BLaER1 (cell line): ENCODE measurements around the gene ARHGAP45.
"Not testable (repeated sequence)": the region's sequence is repeated elsewhere in the genome, so short reads cannot be mapped to it uniquely, and the experiment has no call there.

Experiments
- H3K27ac ChIP-seq: shearing (Covaris generic); formaldehyde crosslinking; 2 replicates; pipeline ENCODE4 v1.8.1; 2022
- H3K27me3 ChIP-seq: shearing (Covaris generic); formaldehyde crosslinking; 2 replicates; pipeline ENCODE4 v1.8.1; 2022
- H3K36me3 ChIP-seq: shearing (Covaris generic); formaldehyde crosslinking; 2 replicates; pipeline ENCODE4 v1.8.1; 2022
- H3K4me1 ChIP-seq: shearing (Covaris generic); formaldehyde crosslinking; 2 replicates; pipeline ENCODE4 v1.8.1; 2022
- H3K4me2 ChIP-seq: shearing (Covaris generic); formaldehyde crosslinking; 2 replicates; pipeline ENCODE4 v1.8.1; 2022
- H3K4me3 ChIP-seq: shearing (Covaris generic); formaldehyde crosslinking; 2 replicates; pipeline ENCODE4 v1.8.1; 2022
- H3K9ac ChIP-seq: shearing (Covaris generic); formaldehyde crosslinking; 2 replicates; pipeline ENCODE4 v1.8.1; 2022
- H3K9me3 ChIP-seq: shearing (Covaris generic); formaldehyde crosslinking; 2 replicates; pipeline ENCODE4 v1.8.1; 2022
- H4K20me1 ChIP-seq: shearing (Covaris generic); formaldehyde crosslinking; 2 replicates; pipeline ENCODE4 v1.8.1; 2022
- Cebpa-rat ChIP-seq: shearing (Covaris generic); IDR thresholded peaks from 2 replicates; pipeline ENCODE4 v1.8.1; 2022

ARHGAP45 gene, protein sequence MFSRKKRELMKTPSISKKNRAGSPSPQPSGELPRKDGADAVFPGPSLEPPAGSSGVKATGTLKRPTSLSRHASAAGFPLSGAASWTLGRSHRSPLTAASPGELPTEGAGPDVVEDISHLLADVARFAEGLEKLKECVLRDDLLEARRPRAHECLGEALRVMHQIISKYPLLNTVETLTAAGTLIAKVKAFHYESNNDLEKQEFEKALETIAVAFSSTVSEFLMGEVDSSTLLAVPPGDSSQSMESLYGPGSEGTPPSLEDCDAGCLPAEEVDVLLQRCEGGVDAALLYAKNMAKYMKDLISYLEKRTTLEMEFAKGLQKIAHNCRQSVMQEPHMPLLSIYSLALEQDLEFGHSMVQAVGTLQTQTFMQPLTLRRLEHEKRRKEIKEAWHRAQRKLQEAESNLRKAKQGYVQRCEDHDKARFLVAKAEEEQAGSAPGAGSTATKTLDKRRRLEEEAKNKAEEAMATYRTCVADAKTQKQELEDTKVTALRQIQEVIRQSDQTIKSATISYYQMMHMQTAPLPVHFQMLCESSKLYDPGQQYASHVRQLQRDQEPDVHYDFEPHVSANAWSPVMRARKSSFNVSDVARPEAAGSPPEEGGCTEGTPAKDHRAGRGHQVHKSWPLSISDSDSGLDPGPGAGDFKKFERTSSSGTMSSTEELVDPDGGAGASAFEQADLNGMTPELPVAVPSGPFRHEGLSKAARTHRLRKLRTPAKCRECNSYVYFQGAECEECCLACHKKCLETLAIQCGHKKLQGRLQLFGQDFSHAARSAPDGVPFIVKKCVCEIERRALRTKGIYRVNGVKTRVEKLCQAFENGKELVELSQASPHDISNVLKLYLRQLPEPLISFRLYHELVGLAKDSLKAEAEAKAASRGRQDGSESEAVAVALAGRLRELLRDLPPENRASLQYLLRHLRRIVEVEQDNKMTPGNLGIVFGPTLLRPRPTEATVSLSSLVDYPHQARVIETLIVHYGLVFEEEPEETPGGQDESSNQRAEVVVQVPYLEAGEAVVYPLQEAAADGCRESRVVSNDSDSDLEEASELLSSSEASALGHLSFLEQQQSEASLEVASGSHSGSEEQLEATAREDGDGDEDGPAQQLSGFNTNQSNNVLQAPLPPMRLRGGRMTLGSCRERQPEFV

DNA sequence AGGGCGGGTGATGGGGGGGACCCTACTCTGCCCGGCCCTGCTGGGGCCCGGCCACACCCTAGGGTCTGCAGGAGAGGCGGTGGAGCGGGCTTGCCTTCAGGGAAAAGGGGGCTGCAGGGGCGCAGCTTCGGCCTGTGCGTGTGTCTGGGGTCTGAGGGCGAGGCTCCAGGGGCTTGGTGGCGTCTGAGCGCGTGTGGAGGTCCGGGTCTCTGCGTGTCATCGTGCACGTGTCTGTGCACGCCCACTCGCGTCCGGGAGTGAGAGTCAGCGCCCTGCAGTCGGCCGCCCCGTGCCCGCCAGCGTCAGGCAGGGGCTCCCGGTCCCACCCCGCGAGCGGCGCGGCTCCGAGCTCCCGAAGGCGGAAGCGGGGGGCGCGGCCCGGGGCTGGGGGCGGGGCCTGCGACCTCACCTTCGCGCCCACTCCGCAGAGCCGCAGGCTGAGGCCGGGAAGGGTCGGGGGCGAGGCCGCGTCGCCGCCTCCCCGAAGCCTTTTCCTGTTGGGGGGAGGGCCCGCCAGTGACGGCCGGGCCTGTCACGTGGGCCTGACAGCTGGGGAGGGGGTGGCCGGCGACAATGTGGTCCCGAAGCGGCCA lies at the start of gene ARHGAP45:
Gene ARHGAP45 (plus strand): TSS at position 420 of the 593 bp plus-strand sequence. CDS start 239 bp downstream, outside the sequence.
- Histone ChIP-seq H3K4me3 (peak within 1 kb of the TSS; percentile 90), H3K9ac (peak within 1 kb of the TSS; percentile 87), H3K4me1 (peaks cover 71% of the 10 kb centered on the region), H3K4me2 (peak within 1 kb of the TSS; percentile 94), H3K27ac (peak within 1 kb of the TSS; percentile 90), H3K27me3 (no peaks in the 10 kb centered on the region), H4K20me1 (peaks cover 27% of the 10 kb centered on the region), H3K36me3 (peaks cover 26% of the 10 kb centered on the region), H3K9me3 (no peaks in the 10 kb centered on the region)
- no peak for TF ChIP-seq Cebpa-rat

DNA sequence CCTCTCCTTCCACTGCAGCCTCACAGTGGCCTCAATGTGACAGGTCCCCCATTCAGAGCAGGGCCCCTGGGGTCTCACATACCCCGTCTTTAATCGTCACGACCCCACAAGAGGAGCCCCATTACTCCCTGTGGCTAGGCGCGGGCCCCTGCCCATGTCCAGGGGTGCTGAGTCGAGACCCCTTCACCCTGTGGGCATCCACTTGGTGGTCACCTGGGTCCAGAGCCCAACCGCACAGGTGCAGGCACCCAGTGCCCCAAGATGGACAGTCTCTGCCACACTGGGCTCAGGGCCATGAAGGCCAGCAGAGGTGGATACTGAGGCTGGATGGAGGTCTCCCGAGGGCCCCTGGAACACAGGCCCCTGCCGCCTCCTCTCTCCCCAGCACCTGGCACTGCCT lies 49.1 kb upstream of the ARHGAP45 start:
- Histone ChIP-seq H3K9me3 (no peaks in the 10 kb centered on the region), H3K27ac (peak overlapping the region; percentile 51), H3K27me3 (no peaks in the 10 kb centered on the region), H3K4me3 (no peak overlapping the region), H3K4me1 (peaks cover 51% of the 10 kb centered on the region), H4K20me1 (peaks cover 80% of the 10 kb centered on the region), H3K9ac (peak overlapping the region; percentile 99; the same call in 1 of the 2 replicates), H3K4me2 (peak overlapping the region; percentile 99), H3K36me3 (peaks cover 60% of the 10 kb centered on the region)
- TF ChIP-seq Cebpa-rat, result no peak

DNA sequence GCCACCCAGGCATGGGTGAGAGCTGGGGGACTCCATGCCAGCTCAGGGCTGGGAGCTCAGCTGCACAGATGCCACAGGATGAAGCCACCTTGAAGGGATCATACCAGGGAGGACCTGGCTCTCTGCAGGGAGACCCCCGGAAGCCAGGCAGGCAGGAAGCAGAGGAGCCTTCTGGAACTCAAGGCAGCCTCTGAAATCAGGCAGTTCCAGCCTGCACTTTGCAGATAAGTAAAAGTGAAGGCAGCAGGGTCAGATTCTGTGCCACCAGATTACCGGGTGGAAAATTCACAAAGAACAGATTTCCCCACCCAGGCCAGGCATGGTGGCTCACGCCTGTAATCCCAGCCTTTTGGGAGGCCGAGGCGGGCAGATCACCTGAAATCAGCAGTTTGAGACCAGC lies 48.6 kb upstream of the ARHGAP45 start:
- Histone ChIP-seq H3K4me3 (no peak overlapping the region), H3K36me3 (peaks cover 55% of the 10 kb centered on the region), H3K9ac (peak overlapping the region; percentile 99), H4K20me1 (peaks cover 75% of the 10 kb centered on the region), H3K27ac (peak overlapping the region; percentile 51), H3K9me3 (no peaks in the 10 kb centered on the region), H3K4me2 (peak overlapping the region; percentile 99), H3K4me1 (peaks cover 55% of the 10 kb centered on the region), H3K27me3 (no peaks in the 10 kb centered on the region)
- no peak for TF ChIP-seq Cebpa-rat

DNA sequence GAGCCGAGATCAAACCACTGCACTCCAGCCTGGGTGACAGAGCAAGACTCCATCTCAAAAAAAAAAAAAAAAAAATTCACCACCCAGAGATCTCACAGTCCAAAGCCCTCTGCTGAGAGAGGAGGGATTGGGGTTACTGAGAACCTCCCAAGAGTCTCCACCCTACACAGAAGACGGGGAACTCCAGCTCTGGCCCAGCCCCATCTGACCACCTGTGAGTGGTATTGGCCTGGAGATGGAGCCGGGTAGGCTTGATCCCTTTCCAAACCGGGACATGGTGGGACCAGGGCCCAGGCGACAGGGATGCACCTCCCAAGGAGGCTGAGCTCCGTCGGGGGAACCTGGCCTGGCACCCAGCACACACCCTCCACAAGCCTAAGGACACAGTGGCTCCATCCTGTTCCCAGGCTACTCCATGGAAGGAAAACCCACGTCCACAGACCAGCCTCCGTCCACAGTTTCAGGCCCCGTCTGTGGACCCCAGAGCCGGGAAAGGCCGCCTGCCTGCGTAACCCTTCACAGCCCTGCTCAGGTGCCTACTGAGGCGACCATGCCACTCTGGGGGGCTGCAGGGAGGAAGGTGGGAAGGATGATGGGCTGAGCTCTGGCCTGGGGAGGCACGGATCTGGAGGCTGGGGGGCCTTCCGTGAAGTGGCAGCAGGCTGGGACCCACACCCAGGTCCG lies 47.9 kb upstream of the ARHGAP45 start:
- Histone ChIP-seq H3K36me3 (peaks cover 49% of the 10 kb centered on the region), H4K20me1 (peaks cover 68% of the 10 kb centered on the region), H3K27me3 (no peaks in the 10 kb centered on the region), H3K4me3 (peak overlapping the region; percentile 99), H3K9me3 (no peaks in the 10 kb centered on the region), H3K4me2 (peak overlapping the region; percentile 99), H3K27ac (peak overlapping the region; percentile 98), H3K4me1 (peaks cover 55% of the 10 kb centered on the region), H3K9ac (peak overlapping the region; percentile 99)
- TF ChIP-seq Cebpa-rat, result no peak

DNA sequence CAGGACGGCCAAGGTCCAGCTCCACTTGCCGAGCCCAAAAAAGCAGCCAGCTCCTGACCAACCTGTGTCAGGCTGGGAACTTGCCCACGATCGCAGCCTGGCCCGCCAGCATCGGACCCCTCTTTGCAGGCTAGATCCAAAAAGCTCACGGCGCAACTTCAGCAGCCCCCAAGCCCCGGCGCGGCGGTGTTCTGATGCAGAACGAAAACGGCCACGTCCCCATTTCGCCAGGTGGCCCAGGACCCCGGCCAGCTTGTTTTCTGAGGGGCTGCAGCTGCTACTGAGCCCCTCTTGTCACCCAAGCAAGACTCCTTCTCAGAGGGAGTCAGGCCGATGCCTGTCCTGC lies 47.4 kb upstream of the ARHGAP45 start:
- no peaks in the 10 kb centered on the region for H3K27me3 ChIP-seq
- peaks cover 63% of the 10 kb centered on the region for H4K20me1 ChIP-seq
- peaks cover 55% of the 10 kb centered on the region for H3K4me1 ChIP-seq
- peak overlapping the region; percentile 99 for H3K9ac ChIP-seq
- peak overlapping the region; percentile 99 for H3K4me2 ChIP-seq
- peaks cover 43% of the 10 kb centered on the region for H3K36me3 ChIP-seq
- no peaks in the 10 kb centered on the region for H3K9me3 ChIP-seq
- TF ChIP-seq Cebpa-rat, result no peak
- peak overlapping the region; percentile 99 for H3K4me3 ChIP-seq
- H3K27ac ChIP-seq, result peak overlapping the region; percentile 98

DNA sequence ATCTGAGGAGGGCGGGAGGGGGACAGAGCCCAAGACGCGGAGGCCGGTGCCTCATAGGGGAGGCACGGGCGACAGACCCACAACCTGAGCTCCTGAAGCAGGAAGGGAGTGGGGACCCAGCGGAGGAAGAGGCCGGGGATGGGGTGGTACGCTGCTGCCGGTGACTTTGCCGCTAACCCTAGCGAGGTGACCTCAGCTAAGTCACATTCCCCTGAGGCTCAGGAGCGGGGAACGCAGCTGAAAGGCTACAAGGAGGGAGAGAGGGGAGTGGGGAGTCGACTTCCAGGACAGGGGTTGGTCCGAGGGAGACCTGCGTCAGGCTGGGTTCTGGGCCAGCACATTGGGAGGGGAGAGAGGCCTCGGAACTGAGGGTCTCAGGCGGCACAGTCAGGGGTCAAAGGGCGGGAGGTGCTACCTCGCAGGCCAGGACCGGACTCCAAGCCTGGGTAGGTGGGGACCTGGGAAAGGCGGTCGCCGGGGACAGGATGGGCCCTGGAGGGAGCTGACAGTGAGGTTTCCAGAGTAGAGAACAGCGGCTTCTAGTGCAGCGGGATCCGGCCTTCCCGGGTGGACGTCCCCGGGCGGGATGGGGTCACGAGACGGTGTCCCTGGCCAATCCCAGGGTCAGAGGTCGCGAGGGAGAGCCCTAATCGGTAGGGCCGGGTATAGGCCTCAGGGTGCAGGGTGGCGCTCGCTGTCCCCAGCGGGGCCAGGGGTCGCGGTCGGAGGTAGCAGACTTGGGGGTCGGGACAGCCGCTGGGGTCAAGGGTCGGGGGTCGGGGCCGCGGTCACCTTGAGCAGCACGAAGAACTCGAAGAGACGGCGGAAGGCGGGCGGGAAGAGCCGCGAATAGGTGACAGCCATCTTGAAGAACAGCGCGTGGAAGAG lies 46.7 kb upstream of the ARHGAP45 start:
- Histone ChIP-seq H3K36me3 (peaks cover 37% of the 10 kb centered on the region), H3K4me1 (peaks cover 55% of the 10 kb centered on the region), H3K9me3 (no peaks in the 10 kb centered on the region), H3K27me3 (no peaks in the 10 kb centered on the region), H3K27ac (peak overlapping the region; percentile 98), H4K20me1 (peaks cover 56% of the 10 kb centered on the region), H3K4me3 (peak overlapping the region; percentile 99), H3K4me2 (peak overlapping the region; percentile 99), H3K9ac (peak overlapping the region; percentile 99)
- TF ChIP-seq Cebpa-rat, result no peak

DNA sequence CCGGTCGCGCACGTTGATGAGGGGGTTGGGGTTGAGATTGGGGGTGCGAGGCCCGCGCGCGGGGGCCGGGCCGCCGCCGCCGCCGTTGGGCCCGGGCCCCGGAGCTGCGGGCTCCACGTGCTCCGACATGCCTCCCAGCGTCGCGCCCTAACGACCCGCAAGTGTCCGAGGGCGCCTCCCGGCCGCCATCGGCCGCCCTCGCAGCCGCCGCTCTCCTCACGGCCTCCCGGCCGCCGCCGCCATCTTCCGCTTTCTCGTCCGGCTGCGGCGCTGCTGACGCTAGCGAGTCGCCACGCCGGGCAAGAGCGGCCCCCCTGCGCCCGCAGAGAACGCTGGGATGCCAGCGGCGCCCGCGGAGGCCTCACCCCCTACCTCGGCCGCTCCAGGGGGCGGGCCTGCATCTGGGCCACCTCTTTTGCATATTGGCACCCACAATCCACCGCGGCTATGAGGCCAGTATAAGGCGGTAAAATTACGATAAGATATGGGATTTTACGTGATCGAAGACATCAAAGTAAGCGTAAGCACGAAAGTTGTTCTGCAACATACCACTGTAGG lies 46.0 kb upstream of the ARHGAP45 start, which contains the start of gene TMEM259:
Gene TMEM259 (minus strand): TSS at position 256 of the 558 bp plus-strand sequence. CDS start 127 bp downstream, at position 129.
- peak within 1 kb of the TSS; percentile 99 for H3K9ac ChIP-seq
- H3K27ac ChIP-seq, result peak within 1 kb of the TSS; percentile 98
- H3K27me3 ChIP-seq, result peaks cover 2% of the 10 kb centered on the region
- peaks cover 58% of the 10 kb centered on the region for H3K4me1 ChIP-seq
- peak within 1 kb of the TSS; percentile 99 for H3K4me3 ChIP-seq
- H3K4me2 ChIP-seq, result peak within 1 kb of the TSS; percentile 99
- peaks cover 31% of the 10 kb centered on the region for H3K36me3 ChIP-seq
- TF ChIP-seq Cebpa-rat, result no peak
- peaks cover 49% of the 10 kb centered on the region for H4K20me1 ChIP-seq
- H3K9me3 ChIP-seq, result no peaks in the 10 kb centered on the region

DNA sequence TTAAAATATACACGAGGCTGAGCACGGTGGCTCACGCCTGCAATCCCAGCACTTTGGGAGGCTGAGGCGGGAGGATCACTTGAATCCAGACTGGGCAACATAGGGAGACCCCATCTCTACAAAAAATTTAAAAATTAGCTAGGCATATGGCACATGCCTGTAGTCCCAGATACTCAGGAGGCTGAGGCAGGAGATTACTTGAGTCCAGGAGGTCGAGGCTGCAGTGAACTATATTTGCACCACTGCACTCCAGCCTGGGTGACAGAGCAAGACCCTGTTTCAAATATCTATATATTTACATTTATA lies 43.1 kb upstream of the ARHGAP45 start:
- not testable (repeated sequence) for H3K27ac ChIP-seq, H3K9me3 ChIP-seq, H3K36me3 ChIP-seq, H3K4me2 ChIP-seq, H3K4me3 ChIP-seq, H3K9ac ChIP-seq
- peaks cover 31% of the 10 kb centered on the region for H3K27me3 ChIP-seq
- peaks cover 32% of the 10 kb centered on the region for H4K20me1 ChIP-seq
- peaks cover 58% of the 10 kb centered on the region for H3K4me1 ChIP-seq

DNA sequence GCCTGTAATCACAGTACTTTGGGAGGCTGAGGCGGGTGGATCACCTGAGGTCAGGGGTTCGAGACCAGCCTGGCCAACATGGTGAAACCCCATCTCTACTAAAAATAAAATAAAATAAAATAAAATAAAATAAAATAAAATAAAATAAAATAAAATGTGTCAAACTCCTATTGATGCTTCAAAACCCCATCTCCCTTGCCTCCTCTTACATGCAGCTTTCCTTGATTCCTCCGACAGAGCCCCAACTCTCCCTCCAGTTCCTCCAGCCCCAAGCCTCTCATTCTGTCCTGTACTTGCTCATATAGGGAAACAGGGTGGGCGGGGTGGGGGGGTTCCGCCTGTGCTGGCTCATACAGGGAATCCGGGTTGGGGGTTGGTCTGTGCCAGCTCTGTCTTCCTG lies 41.9 kb upstream of the ARHGAP45 start:
- H3K27ac ChIP-seq, H3K36me3 ChIP-seq, H3K4me2 ChIP-seq, H3K4me3 ChIP-seq, H3K9me3 ChIP-seq, H3K9ac ChIP-seq: not testable (repeated sequence)
- peaks cover 43% of the 10 kb centered on the region for H3K27me3 ChIP-seq
- peaks cover 48% of the 10 kb centered on the region for H3K4me1 ChIP-seq
- H4K20me1 ChIP-seq, result peaks cover 19% of the 10 kb centered on the region
